ENCODE data around the gene OSR1.
A peak's percentile ranks its signal among the peaks of the same experiment; 100 is the strongest.

The OSR1 gene

GRCh38 chr2:19364014-19364413 is 5.6 kb upstream of the OSR1 start:
- TF ChIP-seq CTCF (IDR thresholded peaks at IDR 0.05; ENCODE audit: control insufficient read depth, insufficient read depth, low read depth, low read length, missing control alignments) = no peak
- DNase-seq (ENCODE audit: low read depth) = no peak
- H3K4me3 ChIP-seq (ENCODE audit: control insufficient read depth, low read depth, low read length) = no peak overlapping the region

- no peak for DNase-seq (ENCODE audit: low read depth)
- no peak for TF ChIP-seq CTCF (IDR thresholded peaks at IDR 0.05; ENCODE audit: control insufficient read depth, insufficient read depth, low read depth, low read length, missing control alignments)
- peak overlapping the region; percentile 62 for H3K4me3 ChIP-seq (ENCODE audit: control insufficient read depth, low read depth, low read length)
Observed at GRCh38 chr2:19363474-19363778, 5.0 kb upstream of the OSR1 start.

- peak overlapping the region; percentile 62 for H3K4me3 ChIP-seq (ENCODE audit: control insufficient read depth, low read depth, low read length)
- peak; percentile 78 for TF ChIP-seq CTCF (IDR thresholded peaks at IDR 0.05; ENCODE audit: control insufficient read depth, insufficient read depth, low read depth, low read length, missing control alignments)
Observed at GRCh38 chr2:19362755-19363473, 4.5 kb upstream of the OSR1 start.

GRCh38 chr2:19362094-19362754 is 3.8 kb upstream of the OSR1 start:
- no peak for DNase-seq (ENCODE audit: low read depth)
- H3K4me3 ChIP-seq (ENCODE audit: control insufficient read depth, low read depth, low read length) = peak overlapping the region; percentile 62
- TF ChIP-seq CTCF (IDR thresholded peaks at IDR 0.05; ENCODE audit: control insufficient read depth, insufficient read depth, low read depth, low read length, missing control alignments) = no peak

More at GRCh38 chr2:19362755-19363473, 4.5 kb upstream of the OSR1 start:
- DNase-seq (ENCODE audit: low read depth) = peak; percentile 67

- TF ChIP-seq CTCF (IDR thresholded peaks at IDR 0.05; ENCODE audit: control insufficient read depth, insufficient read depth, low read depth, low read length, missing control alignments) = no peak
- peak overlapping the region; percentile 62 for H3K4me3 ChIP-seq (ENCODE audit: control insufficient read depth, low read depth, low read length)
- no peak for DNase-seq (ENCODE audit: low read depth)
Observed at GRCh38 chr2:19361325-19361990, 3.0 kb upstream of the OSR1 start.

GRCh38 chr2:19360966-19361321 is 2.5 kb upstream of the OSR1 start:
- no peak for DNase-seq (ENCODE audit: low read depth)
- TF ChIP-seq CTCF (IDR thresholded peaks at IDR 0.05; ENCODE audit: control insufficient read depth, insufficient read depth, low read depth, low read length, missing control alignments) = no peak
- no peak overlapping the region for H3K4me3 ChIP-seq (ENCODE audit: control insufficient read depth, low read depth, low read length)
